Putamen (tissue), 1 donor: ENCODE measurements around the gene TRMT10B.
"Not testable (repeated sequence)": the region's sequence is repeated elsewhere in the genome, so short reads cannot be mapped to it uniquely, and the experiment has no call there.

Source experiments
- DNase-seq: peaks from one replicate; pipeline ENCODE4 v3.0.0-alpha.2; 2016; ENCODE audit warnings: low spot score

The TRMT10B gene

GRCh38 chr9:37751704-37752103 lies 1.9 kb upstream of the TRMT10B start:
- DNase-seq: not testable (repeated sequence)

GRCh38 chr9:37752112-37752511 lies 1.5 kb upstream of the TRMT10B start:
- not testable (repeated sequence) for DNase-seq

DNA sequence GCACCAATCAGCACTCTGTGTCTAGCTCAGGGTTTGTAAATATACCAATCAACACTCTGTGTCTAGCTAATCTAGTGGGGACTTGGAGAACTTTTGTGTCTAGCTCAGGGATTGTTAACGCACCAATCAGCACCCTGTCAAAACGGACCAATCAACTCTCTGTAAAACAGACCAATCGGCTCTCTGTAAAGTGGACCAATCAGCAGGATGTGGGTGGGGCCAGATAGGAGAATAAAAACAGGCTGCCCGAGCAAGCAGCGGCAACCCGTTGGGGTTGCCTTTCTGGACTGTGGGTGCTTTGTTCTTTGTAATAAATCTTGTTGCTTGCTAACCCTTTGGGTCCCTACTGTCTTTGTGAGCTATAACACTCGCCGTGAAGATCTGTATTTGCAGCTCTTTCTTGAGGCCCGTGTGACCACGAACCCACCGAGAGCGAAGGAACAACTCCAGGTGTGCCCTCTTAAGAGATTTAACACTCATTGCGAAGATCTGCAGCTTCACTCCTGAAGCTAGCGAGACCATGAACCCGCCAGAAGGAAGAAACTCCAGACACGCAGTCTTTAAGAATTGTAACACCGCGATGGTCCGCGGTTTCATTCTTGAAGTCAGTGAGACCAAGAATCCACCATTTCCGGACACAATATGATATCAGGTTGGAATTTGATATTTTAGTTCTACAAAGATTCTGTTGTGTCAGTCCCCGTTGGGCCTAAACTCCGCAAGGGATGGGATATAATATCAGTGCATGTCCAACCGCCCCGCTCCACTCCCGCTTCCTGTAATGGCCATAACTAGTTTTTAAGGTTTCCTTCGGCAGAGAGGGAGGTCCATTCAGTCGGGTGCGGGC lies 740 bp upstream of the TRMT10B start:
- DNase-seq: no peak

DNA sequence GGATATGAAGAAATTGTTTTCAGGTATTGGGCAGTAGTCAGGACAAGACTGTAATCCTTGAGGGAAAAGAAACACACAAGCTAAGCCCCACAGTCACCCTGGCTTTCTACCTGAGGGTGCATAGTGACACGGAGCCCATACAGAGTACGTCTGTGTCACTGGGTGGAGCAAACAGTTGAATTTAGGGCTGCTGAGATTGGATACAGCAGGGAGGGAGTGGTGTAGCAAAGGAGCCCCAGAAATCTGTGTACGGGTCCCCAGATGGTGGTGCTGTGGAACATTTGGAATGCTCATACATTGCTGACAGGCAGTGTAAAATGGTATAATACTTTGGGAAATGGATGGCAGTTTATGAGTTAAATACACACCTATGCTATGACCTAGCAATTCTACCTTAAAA lies 5.1 kb downstream of the TRMT10B start:
- no peak for DNase-seq

DNA sequence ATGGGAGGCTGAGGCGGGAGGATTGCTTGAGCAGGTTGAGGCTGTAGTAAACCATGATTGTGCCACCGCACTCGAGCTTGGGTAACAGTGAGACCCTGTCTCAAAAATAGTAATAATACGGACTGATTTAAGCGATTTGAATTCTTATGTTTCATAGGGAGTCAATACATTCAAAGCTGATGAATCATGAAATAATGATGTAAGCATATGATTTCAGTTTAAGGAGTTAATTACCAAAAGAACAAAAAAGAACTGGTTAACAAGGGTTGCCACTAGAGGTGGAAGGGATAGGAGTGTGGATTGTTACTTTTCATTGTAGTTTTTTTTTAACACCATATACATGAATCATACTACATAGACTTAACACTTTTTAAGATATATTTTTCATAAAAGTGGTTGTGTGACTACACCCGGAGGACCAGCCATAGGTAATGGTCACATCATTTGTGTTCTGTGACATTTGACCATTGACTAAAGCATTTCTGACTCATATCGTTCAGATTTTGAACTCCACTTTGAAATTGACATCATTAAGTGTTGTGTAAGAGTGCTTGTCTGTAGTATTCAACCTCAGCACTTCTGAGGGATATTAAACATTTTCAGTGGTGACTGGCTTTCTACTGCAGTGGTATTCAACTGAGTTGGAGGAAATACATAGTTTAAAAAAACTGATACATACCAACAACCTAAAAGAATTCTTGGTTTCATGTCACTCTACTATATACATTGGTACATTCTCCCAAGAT lies 7.0 kb downstream of the TRMT10B start:
- DNase-seq: no peak

GRCh38 chr9:37761511-37761910 lies 7.9 kb downstream of the TRMT10B start:
- no peak for DNase-seq

DNA sequence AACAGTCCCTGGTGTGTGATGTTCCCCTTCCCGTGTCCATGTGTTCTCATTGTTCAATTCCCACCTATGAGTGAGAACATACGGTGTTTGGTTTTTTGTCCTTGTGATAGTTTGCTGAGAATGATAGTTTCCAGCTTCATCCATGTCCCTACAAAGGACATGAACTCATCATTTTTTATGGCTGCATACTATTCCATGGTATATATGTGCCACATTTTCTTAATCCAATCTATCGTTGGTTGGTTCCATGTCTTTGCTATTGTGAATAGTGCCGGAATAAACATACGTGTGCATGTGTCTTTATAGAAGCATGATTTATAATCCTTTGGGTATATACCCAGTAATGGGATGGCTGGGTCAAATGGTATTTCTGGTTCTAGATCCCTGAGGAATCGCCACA lies 11.7 kb downstream of the TRMT10B start:
- not testable (repeated sequence) for DNase-seq

DNA sequence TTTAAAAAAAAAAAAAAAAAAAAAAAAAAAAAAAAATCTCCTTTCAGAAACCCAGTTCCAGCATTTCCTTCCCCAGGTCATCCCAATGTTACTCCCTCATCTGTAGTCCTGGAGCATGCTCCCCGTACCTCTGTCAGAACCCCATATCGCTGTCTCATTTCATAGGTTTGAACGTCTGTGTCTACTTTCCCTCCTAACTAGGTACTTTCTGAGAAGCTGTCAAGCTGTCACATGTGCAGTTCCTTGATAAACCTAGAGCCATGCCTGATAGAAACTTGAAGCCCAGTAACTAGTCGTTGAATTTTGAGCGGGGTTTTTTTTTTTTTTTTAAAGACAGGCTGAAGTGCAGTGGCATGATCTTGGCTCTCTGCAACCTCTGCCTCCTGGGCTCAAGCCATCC lies 15.7 kb downstream of the TRMT10B start:
- no peak for DNase-seq

DNA sequence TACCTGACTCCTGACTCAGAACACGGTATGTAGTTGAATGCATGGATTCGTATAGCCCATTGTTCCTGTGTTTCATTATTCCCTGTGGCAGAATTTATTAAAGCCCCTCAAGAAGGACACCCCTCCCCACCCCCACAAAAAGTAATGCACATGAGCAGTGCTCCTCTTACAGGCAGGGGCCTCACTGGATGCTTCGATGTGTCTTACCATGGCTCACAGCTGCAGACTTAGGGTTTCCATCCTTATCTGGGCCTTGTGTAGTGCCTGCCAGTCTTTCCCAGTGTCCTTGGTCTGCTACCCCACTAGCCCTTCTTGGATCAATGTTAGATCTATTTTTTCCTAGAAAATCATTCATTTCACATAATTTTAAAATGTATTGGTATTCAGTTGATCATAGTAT lies 16.4 kb downstream of the TRMT10B start:
- no peak for DNase-seq

DNA sequence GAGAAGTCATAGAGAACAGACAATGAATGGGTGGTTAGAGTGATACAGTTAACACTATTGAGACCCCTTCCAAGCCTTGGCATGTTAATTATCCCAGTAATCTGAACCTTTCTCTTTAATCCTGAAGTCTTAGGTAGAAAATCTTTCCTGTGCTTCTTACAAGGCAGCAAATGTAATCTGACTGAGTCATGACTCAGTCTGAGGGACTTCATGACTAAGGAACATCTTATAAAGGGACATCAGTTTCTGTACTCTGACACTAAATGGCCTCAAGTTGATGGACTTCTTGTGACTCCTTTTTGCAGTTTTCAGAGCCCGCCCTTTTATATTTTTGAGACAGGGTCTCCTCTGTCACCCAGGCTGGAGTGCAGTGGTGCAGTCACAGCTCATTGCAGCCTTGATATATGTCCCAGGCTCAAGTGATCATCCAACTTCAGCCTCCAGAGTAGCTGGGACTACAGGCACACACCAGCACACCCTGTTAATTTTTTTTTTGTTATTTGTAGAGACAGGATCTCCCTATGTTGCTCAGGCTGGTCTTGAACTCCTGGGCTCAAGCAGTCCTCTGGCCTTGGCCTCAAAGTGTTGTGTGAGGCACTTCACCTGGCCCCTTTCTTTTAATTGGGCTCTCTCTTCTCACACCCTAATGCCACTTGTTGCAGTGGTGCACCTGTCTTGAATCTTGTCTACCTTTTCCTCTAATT lies 21.8 kb downstream of the TRMT10B start:
- DNase-seq: no peak

DNA sequence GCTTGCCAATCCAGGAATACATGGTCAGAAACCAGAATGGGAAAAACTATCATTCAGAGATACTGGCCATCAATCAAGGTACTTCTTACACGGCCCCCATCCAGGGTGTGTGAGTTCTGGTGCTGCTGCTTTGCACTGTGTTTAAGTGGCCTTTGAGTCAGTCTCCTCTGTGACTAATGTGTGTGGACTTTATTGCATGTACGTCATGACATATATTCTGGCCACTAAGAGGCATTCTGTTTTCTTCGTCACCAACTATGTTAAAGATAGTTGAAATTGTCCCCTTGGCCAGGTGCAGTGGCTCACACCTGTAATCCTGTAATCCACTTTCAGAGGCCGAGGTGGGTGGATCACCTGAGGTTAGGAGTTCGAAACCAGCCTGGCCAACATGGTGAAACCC lies 22.7 kb downstream of the TRMT10B start:
- no peak for DNase-seq

DNA sequence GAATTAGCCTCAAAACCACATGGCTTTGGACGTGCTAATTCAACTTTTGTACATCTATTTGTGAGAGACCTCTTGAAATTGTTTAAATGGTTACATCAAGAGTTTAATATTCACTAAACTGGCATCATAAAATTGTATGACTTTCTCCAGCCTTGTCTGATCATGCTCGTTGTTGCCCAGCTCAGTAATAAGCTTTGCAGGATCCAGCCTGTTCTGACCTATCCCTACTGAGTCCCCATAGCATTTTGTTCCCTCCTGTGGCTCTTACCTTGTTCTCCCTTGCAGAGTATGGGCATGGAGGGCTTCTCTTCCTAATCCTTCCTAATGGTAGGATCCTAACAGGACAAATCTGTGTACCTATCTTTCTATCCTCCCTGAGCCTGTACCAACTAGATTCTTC lies 24.9 kb downstream of the TRMT10B start:
- no peak for DNase-seq

DNA sequence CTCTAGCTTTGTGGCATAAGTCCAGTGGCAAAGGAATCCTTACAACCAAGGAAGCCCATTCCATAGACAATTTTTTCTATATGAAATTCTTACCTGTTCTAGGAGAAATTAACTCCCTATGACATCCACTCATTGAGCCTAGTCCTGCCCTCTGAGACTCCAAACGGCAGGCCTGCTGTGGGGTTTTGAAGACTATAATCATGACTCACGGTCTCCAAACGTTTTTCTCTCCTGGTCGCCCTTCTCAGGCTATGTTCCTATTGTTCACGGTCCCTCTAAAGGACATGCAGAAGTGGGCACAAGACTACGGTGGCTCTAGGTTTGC lies 30.6 kb downstream of the TRMT10B start:
- DNase-seq: no peak

DNA sequence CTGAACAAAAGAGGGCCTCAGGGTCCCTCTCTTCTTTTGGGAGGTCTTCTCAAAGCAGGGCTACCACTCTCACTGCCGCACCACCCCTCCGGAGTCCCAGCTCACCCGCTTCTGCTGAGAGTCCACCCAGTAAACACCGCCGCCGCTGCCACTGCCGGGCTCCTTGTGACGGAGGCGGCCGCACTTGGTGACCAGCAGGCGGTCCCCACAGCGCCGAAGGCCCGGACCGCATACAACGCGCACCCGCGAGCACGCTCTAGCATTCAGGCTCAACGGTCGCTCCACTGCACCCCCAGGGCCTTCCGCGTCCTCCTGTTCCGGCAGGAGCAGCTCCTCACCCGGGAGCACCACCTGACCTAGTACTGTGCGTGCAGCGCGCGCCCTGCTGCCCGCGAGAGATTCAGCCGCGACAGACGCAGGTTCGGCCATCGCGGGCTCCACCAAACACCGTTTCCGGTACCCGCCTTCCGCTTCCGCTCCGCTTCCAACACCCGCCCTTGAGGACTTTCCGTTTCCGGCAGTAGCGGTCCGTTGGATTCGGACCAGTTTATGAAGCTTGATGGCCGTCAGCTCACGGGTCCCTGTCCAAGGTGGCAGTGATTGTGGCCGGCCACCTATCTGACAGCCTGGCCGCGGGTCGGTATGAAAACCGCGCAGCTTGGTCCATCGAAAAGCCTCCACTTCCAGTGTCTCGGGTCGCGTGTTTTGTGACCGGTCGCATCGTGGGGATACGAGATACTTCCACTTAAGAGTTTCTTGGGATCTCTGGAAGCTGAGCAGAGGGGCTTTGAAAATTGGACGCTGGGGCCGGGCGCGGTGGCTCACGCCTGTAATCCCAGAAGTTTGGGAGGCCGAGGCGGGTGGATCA lies 31.2 kb downstream of the TRMT10B start, which contains the start of gene EXOSC3:
EXOSC3 (minus strand) TSS at position 449 of the 868 bp plus-strand sequence; CDS start at position 429, 20 bp downstream.
- DNase-seq: peak; percentile 87

DNA sequence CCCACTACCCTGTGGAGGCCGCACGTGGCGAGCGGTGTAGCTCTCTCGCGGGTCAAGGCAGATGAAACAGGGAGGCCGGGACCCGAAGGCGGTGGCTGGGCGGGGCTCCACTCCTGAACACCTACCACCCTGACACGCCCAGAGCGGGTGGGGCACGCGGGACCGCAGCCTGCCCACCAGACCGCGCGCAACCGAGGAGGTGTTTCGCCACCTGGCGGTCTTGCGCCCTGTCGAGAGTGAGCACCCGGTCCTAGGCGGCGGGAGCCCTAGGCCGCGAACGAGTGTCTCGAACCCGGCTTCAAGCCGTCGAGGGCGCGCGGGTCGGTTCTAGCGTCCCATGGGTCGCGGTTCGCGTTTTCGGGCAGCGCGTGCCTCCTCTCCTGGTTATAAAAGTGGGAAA lies 33.5 kb downstream of the TRMT10B start:
- DNase-seq: no peak

DNA sequence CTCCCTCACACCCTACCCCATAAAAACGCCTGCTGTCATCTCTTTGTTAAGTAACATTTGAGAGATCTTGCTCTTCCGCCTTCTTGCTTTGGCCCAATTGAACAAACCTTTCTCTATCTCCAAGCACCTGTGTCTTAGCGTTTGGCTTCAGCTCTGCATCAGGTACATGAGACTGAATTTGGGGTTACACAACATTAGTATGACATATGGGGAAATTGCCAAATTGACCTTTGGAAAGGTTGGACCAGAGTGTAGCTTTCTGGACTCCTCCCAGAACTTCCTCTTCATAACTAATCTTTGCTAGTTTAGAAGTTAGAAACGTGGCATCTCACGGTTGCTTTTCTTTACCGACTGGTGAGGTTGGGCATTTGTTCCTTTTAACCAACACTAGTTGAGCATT lies 34.7 kb downstream of the TRMT10B start:
- DNase-seq: no peak

DNA sequence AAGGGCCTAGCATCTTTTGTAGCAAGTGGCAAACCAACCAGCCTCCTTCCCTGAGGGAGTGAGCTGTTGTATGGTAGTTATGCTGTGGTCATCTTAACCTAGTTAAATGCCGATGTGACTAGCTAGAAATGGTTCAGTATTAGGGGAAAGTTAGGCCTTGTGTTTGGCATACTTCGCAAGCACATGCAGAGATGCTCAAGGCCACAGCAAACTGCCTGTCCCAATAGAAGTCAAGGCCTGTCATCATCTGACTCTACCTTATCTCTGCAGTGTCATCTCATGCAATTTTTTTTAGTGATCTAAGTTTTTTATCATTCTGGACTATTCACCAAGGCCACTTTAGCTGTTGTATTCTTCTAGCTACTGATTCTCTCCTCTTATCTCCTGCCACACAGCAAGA lies 36.5 kb downstream of the TRMT10B start:
- no peak for DNase-seq

DNA sequence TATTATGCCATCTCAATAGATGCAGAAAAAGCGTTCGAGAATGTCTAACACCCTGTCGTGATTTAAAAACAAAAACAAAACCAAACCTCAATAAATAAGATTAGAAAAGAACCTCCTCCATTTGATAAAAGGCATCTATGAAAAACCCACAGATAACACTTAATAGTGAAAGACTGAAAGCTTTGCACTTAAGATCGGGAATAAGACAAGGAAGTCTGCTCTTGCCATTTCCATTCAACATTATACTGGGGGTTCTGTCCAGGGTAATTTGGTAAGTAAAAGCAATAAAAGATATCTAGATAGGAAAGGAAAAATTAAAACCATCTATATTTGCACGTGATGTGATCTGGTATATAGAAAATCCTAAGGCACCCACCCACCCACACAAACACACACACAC lies 38.5 kb downstream of the TRMT10B start:
- DNase-seq: no peak

DNA sequence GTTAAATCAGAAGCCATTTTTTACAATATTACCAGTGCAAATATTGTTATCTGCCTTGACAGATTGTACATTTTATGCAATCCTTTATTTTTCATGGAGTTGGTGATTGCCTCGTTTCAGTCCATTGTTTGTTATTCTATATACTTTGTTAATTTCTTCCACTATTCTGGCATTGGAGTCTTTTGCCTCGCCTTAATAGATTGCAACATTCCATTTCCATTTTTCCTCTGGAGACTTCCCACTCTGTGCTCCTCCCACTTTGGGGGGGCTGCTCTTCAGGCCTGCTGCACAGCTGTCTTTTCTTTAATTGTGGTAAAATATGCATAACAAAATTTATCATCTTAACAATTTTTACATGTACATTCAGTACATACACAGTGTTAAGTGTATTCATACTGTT lies 42.6 kb downstream of the TRMT10B start:
- no peak for DNase-seq

- DNase-seq: no peak
Measured at GRCh38 chr9:37798677-37799076, 45.1 kb downstream of the TRMT10B start.

DNA sequence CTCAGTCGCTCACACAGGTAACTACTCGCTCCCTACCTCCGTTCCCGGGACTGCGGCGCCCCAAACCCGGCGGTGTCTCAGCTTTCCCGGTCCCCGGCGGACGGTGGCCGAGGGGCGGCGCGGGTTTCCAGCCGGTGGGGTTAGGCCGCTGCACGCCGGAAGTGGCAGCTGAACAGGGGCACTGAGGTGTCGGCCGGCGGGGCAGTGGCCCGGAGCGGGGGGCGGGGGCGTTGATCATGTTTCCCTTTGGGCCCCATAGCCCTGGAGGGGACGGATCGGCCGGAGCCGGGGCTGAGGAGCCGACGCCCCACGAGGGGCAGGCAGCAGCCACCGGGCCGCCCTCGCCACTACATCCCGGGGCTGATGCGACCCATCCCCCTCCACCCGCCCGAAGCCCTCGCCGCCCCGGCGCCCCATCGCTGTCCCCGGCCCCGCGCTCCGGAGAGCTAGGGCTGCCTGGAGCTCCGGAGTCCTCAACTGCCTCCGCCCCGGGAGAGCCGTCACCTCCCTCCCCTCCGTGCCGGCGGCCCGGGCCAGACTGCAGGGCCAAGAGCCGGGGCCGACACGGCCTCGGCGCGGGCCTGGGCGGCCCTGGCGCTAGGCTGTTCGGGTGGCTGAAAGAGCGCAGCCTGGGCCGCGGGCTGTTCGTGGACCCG lies 47.2 kb downstream of the TRMT10B start, which contains the start of gene DCAF10:
DCAF10 (plus strand) TSS at position 167 of the 656 bp plus-strand sequence; CDS start at position 237, 70 bp downstream.
- peak; percentile 73 for DNase-seq
